ENCODE measurements around the gene NR1D1. TPM values are rescaled to one million over a fixed set of nuclear protein-coding genes. Genes with fewer than 3 reads are reported as not detected.
"Not testable (repeated sequence)": the region's sequence is repeated elsewhere in the genome, so short reads cannot be mapped to it uniquely, and the experiment has no call there.

Gene NR1D1
- total and polyA plus RNA-seq, 2 of the 8 experiments (the other 6 are each of a cell fraction or from before 2014, with no cell fraction given) = 1.5 to 4.6 TPM

- not testable (repeated sequence) for H3K79me1 ChIP-seq (ENCODE audit: low read depth, low read length); H4K20me1 ChIP-seq (replicated peaks in 1 of 2; ENCODE audit: control insufficient read depth in 1 of 2, insufficient read depth in 2 of 2, low read length in 2 of 2); H3K9me3 ChIP-seq (ENCODE audit: insufficient read depth in 2 of 2, low read depth in 1 of 2, low read length in 1 of 2); H2BK5ac ChIP-seq (ENCODE audit: low read depth, low read length); H3K23ac ChIP-seq (ENCODE audit: insufficient read length); H3K4me1 ChIP-seq (replicated peaks in 1 of 4; ENCODE audit: control insufficient read depth in 3 of 4, insufficient read depth in 4 of 4, low read length in 3 of 4); H3K27me3 ChIP-seq (replicated peaks in 1 of 4; ENCODE audit: control insufficient read depth in 3 of 4, extremely low read depth in 1 of 4, insufficient read depth in 3 of 4, low read length in 3 of 4); H2BK12ac ChIP-seq (ENCODE audit: low read depth, low read length); H3K14ac ChIP-seq (ENCODE audit: insufficient read length); DNase-seq (ENCODE audit: low read depth in 1 of 2, low spot score in 2 of 2); H3K4me3 ChIP-seq (ENCODE audit: extremely low read depth in 1 of 4, insufficient read depth in 2 of 4, low read depth in 3 of 4, low read length in 4 of 4); H2BK15ac ChIP-seq (ENCODE audit: low read length); H3K27ac ChIP-seq (ENCODE audit: low read depth, low read length); H2BK120ac ChIP-seq (replicated peaks; ENCODE audit: low read depth, low read length); H2AFZ ChIP-seq (ENCODE audit: low read length); H3K18ac ChIP-seq (ENCODE audit: extremely low read depth, low read length); H2AK5ac ChIP-seq (ENCODE audit: low read depth, low read length); H3K9ac ChIP-seq (replicated peaks in 1 of 4; ENCODE audit: extremely low read depth in 1 of 4, low read depth in 3 of 4, low read length in 3 of 4); H4K8ac ChIP-seq (ENCODE audit: extremely low read depth, insufficient read depth, low read length); H3K4ac ChIP-seq (replicated peaks; ENCODE audit: insufficient read length, low read depth, low read length); H4K91ac ChIP-seq (replicated peaks; ENCODE audit: insufficient read length, low read length); H3K4me2 ChIP-seq (ENCODE audit: insufficient read depth in 1 of 2, low read depth in 2 of 2, low read length in 2 of 2); H3K23me2 ChIP-seq (ENCODE audit: low read depth, low read length); FAIRE-seq; H3K56ac ChIP-seq (replicated peaks; ENCODE audit: insufficient read length, low read depth, low read length); H4K5ac ChIP-seq (ENCODE audit: insufficient read length, low read depth, low read length); H2BK20ac ChIP-seq (ENCODE audit: low read length)
- CTCF ChIA-PET (ENCODE audit: partially characterized antibody) = interaction anchor here (0.7 to 1.6 kb wide), 3 partner anchors 25 to 32 kb away, joined by 4 to 7 read pairs (median 5); no protein-coding TSS in a partner anchor
- Histone ChIP-seq H3K36me3 (ENCODE audit: control insufficient read depth in 2 of 4, insufficient read depth in 4 of 4, low read length in 3 of 4) (peaks cover 6 to 41% (median 19%) of the 10 kb centered on the region in 4 experiments; a peak in 6 of 8 replicates), H3K79me2 (ENCODE audit: control insufficient read depth in 1 of 2, insufficient read depth in 2 of 2, low read length in 2 of 2) (peaks cover 5 to 47% of the 10 kb centered on the region in 2 experiments)
- 98% methylated on average over 3 of the region's 3 CpGs; no CpG with 5 or more reads in 1 of the 2 experiments for WGBS, 2 experiments (ENCODE audit: extremely low coverage in 1 of 2, insufficient coverage in 1 of 2, insufficient read length in 1 of 2, insufficient replicate concordance in 2 of 2, low coverage in 1 of 2, low lambda C conversion rate in 2 of 2, missing lambda C conversion rate in 1 of 2)
- POLR2A ChIA-PET (ENCODE audit: partially characterized antibody) = interaction anchor here (0.7 to 7.2 kb wide), 10 partner anchors 9 to 1094 kb away, joined by 3 to 31 read pairs (median 4); no protein-coding TSS in a partner anchor
Observed at GRCh38 chr17:40143166-40143565, 42.8 kb upstream of the NR1D1 start.

Data from H1 (cell line).